ENCODE measurements around the gene RUSF1.

Gene RUSF1

GRCh38 chr16:31471241-31471874 lies 36.8 kb downstream of the RUSF1 start:
- no peak for DNase-seq (ENCODE audit: low spot score)
- in situ Hi-C loops (cut with MboI; ENCODE audit: low sequenced_read_pairs, unreplicated experiment): no loop called here
- TF ChIP-seq CTCF (IDR thresholded peaks at IDR 0.05; ENCODE audit: borderline replicate concordance, control extremely low read depth, extremely low read depth, insufficient read depth, missing control alignments): no peak

- DNase-seq (ENCODE audit: low spot score): no peak
- TF ChIP-seq CTCF (IDR thresholded peaks at IDR 0.05; ENCODE audit: borderline replicate concordance, control extremely low read depth, extremely low read depth, insufficient read depth, missing control alignments): no peak
- in situ Hi-C loops (cut with MboI; ENCODE audit: low sequenced_read_pairs, unreplicated experiment): no loop called here
Measured at GRCh38 chr16:31470615-31471014, 37.6 kb downstream of the RUSF1 start.

GRCh38 chr16:31467858-31468257 lies 40.3 kb downstream of the RUSF1 start:
- in situ Hi-C loops (cut with MboI; ENCODE audit: low sequenced_read_pairs, unreplicated experiment): no loop called here
- no peak for DNase-seq (ENCODE audit: low spot score)
- no peak for TF ChIP-seq CTCF (IDR thresholded peaks at IDR 0.05; ENCODE audit: borderline replicate concordance, control extremely low read depth, extremely low read depth, insufficient read depth, missing control alignments)

- TF ChIP-seq CTCF (IDR thresholded peaks at IDR 0.05; ENCODE audit: borderline replicate concordance, control extremely low read depth, extremely low read depth, insufficient read depth, missing control alignments): no peak
- no peak for DNase-seq (ENCODE audit: low spot score)
- in situ Hi-C loops (cut with MboI; ENCODE audit: low sequenced_read_pairs, unreplicated experiment): no loop called here
Measured at GRCh38 chr16:31467151-31467773, 40.9 kb downstream of the RUSF1 start.

GRCh38 chr16:31466381-31466841 lies 41.8 kb downstream of the RUSF1 start:
- DNase-seq (ENCODE audit: low spot score): no peak
- in situ Hi-C loops (cut with MboI; ENCODE audit: low sequenced_read_pairs, unreplicated experiment): no loop called here
- no peak for TF ChIP-seq CTCF (IDR thresholded peaks at IDR 0.05; ENCODE audit: borderline replicate concordance, control extremely low read depth, extremely low read depth, insufficient read depth, missing control alignments)

GRCh38 chr16:31465788-31466370 lies 42.3 kb downstream of the RUSF1 start:
- no peak for DNase-seq (ENCODE audit: low spot score)
- no peak for TF ChIP-seq CTCF (IDR thresholded peaks at IDR 0.05; ENCODE audit: borderline replicate concordance, control extremely low read depth, extremely low read depth, insufficient read depth, missing control alignments)
- in situ Hi-C loops (cut with MboI; ENCODE audit: low sequenced_read_pairs, unreplicated experiment): no loop called here
